GM23338 (cell line): ENCODE results near the gene PACS1. TPM values are rescaled to one million over a fixed set of nuclear protein-coding genes. Genes with fewer than 3 reads are reported as not detected.
A peak's percentile ranks its signal among the peaks of the same experiment; 100 is the strongest.

Experiments used
- ATAC-seq: fragments of 200-7000 bp; cut with Tn5 transposase; 3 replicates; pipeline ENCODE4 v1.9.1; 2020
- DNase-seq: peaks from one replicate; pipeline ENCODE4 v3.0.0-alpha.2; 2015; ENCODE audit warnings: low spot score
- H2AFZ ChIP-seq: fragments of 200-600 bp; sonication (generic); 2 replicates; pipeline ENCODE4 v1.8.0; 2016; ENCODE audit warnings: antibody characterized with exemption, mild to moderate bottlenecking, moderate library complexity
- H3F3A ChIP-seq: fragments of 200-600 bp; sonication (generic); replicated peaks from 2 replicates; pipeline ENCODE4 v1.8.0; 2017; ENCODE audit warnings: antibody characterized with exemption, mixed run types, low read depth
- H3K27ac ChIP-seq: fragments of 200-600 bp; sonication (generic); 2 replicates; pipeline ENCODE4 v1.6.1; 2016; ENCODE audit warnings: low read depth
- H3K27me3 ChIP-seq: fragments of 200-600 bp; sonication (generic); 2 replicates; pipeline ENCODE4 v1.8.0; 2016; ENCODE audit warnings: mild to moderate bottlenecking, mixed run types, moderate library complexity; ENCODE audit not compliant: insufficient read depth
- H3K36me3 ChIP-seq: fragments of 200-600 bp; sonication (generic); 2 replicates; pipeline ENCODE4 v1.8.0; 2016; ENCODE audit warnings: mild to moderate bottlenecking; ENCODE audit not compliant: insufficient read depth
- H3K4me1 ChIP-seq: fragments of 200-600 bp; sonication (generic); 2 replicates; pipeline ENCODE4 v1.8.0; 2016; ENCODE audit warnings: mild to moderate bottlenecking, moderate library complexity; ENCODE audit not compliant: insufficient read depth
- H3K4me2 ChIP-seq: fragments of 200-600 bp; sonication (generic); 2 replicates; pipeline ENCODE4 v1.7.1; 2017; ENCODE audit warnings: mixed run types
- H3K4me3 ChIP-seq: fragments of 200-600 bp; sonication (generic); 2 replicates; pipeline ENCODE4 v1.6.1; 2016; ENCODE audit warnings: mixed run types
- H3K79me2 ChIP-seq: fragments of 200-600 bp; sonication (generic); replicated peaks from 2 replicates; pipeline ENCODE4 v1.8.0; 2017; ENCODE audit warnings: mild to moderate bottlenecking; ENCODE audit not compliant: insufficient read depth
- H3K9me2 ChIP-seq: fragments of 200-600 bp; sonication (generic); 2 replicates; pipeline ENCODE4 v1.8.0; 2017; ENCODE audit not compliant: insufficient read depth
- H4K20me1 ChIP-seq: fragments of 200-600 bp; sonication (generic); replicated peaks from 2 replicates; pipeline ENCODE4 v1.8.0; 2017; ENCODE audit warnings: mild to moderate bottlenecking; ENCODE audit not compliant: insufficient read depth
- H3K27ac Mint-ChIP-seq: 2 replicates; pipeline ENCODE4 v1.8.0; 2020; ENCODE audit warnings: inconsistent platforms, mild to moderate bottlenecking, moderate library complexity, mixed read lengths
- H3K27me3 Mint-ChIP-seq: 3 replicates; pipeline ENCODE4 v1.8.0; 2022; ENCODE audit warnings: low read depth, mild to moderate bottlenecking, moderate library complexity, mixed read lengths, inconsistent platforms; ENCODE audit not compliant: insufficient read depth, poor library complexity
- H3K36me3 Mint-ChIP-seq: 3 replicates; pipeline ENCODE4 v1.8.0; 2021; ENCODE audit warnings: low read depth, mild to moderate bottlenecking, inconsistent platforms, moderate library complexity, mixed read lengths
- H3K4me1 Mint-ChIP-seq: 3 replicates; pipeline ENCODE4 v1.8.0; 2020; ENCODE audit warnings: mild to moderate bottlenecking, inconsistent platforms, mixed read lengths
- H3K4me3 Mint-ChIP-seq: 3 replicates; pipeline ENCODE4 v1.8.0; 2021; ENCODE audit warnings: moderate library complexity, mild to moderate bottlenecking, inconsistent platforms, mixed read lengths
- H3K9me3 Mint-ChIP-seq: 3 replicates; pipeline ENCODE4 v1.8.0; 2020; ENCODE audit warnings: moderate library complexity, mild to moderate bottlenecking, inconsistent platforms, mixed read lengths
- CTCF ChIP-seq, 2 experiments: fragments of 200-600 bp in 1 of 2; sonication (generic) in 1 of 2; conservative IDR thresholded peaks; 2 replicates each; pipeline versions ENCODE4 v1.5.1 to v1.6.1; 2016 to 2017; ENCODE audit warnings: antibody characterized with exemption in 2 of 2, low read depth in 2 of 2, mild to moderate bottlenecking in 2 of 2, moderate library complexity in 1 of 2
- EZH2 ChIP-seq: fragments of 200-600 bp; sonication (generic); IDR thresholded peaks from one replicate; pipeline ENCODE4 v1.8.0; 2017; ENCODE audit warnings: antibody characterized with exemption, mild to moderate bottlenecking, low read depth; ENCODE audit not compliant: unreplicated experiment
- EZH2phosphoT487 ChIP-seq: fragments of 200-600 bp; sonication (generic); IDR thresholded peaks from one replicate; pipeline ENCODE4 v1.8.1; 2018; ENCODE audit warnings: antibody characterized with exemption; ENCODE audit not compliant: unreplicated experiment
- JUNB ChIP-seq: IDR thresholded peaks from one replicate; pipeline ENCODE4 v1.6.1; 2016; ENCODE audit warnings: antibody characterized with exemption; ENCODE audit not compliant: unreplicated experiment
- NANOG ChIP-seq: IDR thresholded peaks from 2 replicates; pipeline ENCODE4 v1.6.1; 2016; ENCODE audit warnings: antibody characterized with exemption, borderline replicate concordance
- POLR2AphosphoS5 ChIP-seq: IDR thresholded peaks from 2 replicates; pipeline ENCODE4 v1.6.1; 2016; ENCODE audit warnings: antibody characterized with exemption, low read depth
- ZNF331 ChIP-seq: fragments of 250-450 bp; sonication (Bioruptor Pico); IDR thresholded peaks from 2 replicates; pipeline ENCODE4 v1.5.0; 2020; ENCODE audit warnings: low read depth, mild to moderate bottlenecking, moderate library complexity
- polyA plus RNA-seq: library from polyadenylated mRNA; unstranded; fragments of >200 nt; fragmentation: Nextera tagmentation; extraction: Ambion mirVana; gene quantifications from 2 replicates; pipeline ENCODE4 v1.2.1, GENCODE V29; 2016
- total RNA-seq: library from RNA; depleted of rRNA; stranded (reverse); fragments of >200 nt; shearing (Covaris generic); gene quantifications from 2 replicates; pipeline ENCODE4 v1.2.3, GENCODE V29; 2014
- TF ChIP-seq, protein P1 (sequence below): IDR thresholded peaks from one replicate; pipeline ENCODE4 v1.6.1; 2018; ENCODE audit warnings: antibody characterized with exemption; ENCODE audit not compliant: unreplicated experiment
- TF ChIP-seq, protein P2 (sequence below): fragments of 250-450 bp; sonication (Bioruptor Pico); IDR thresholded peaks from 2 replicates; pipeline ENCODE4 v1.5.0; 2020; ENCODE audit warnings: mild to moderate bottlenecking, moderate library complexity
- TF ChIP-seq, protein P3 (sequence below): IDR thresholded peaks from 2 replicates; pipeline ENCODE4 v1.6.1; 2016; ENCODE audit warnings: antibody characterized with exemption

The PACS1 gene
- total and polyA plus RNA-seq, 2 experiments from 2014 or later: 8.0 to 37.5 TPM

- ATAC-seq: no peak
Observed at GRCh38 chr11:66243782-66244535, 173.9 kb downstream of the PACS1 start.

More at GRCh38 chr11:66243782-66244535, 173.9 kb downstream of the PACS1 start:
- Mint-ChIP-seq H3K4me1 (peaks cover 2% of the 10 kb centered on the region; the same call in 1 of the 3 replicates), H3K27me3 (peaks cover 10% of the 10 kb centered on the region), H3K9me3 (no peaks in the 10 kb centered on the region; the same call in 2 of the 3 replicates), H3K4me3 (no peak overlapping the region), H3K36me3 (no peaks in the 10 kb centered on the region; the same call in 2 of the 3 replicates), H3K27ac (peak overlapping the region; percentile 78)
- no peak for DNase-seq
- no peak overlapping the region for H3K27ac ChIP-seq
- H3K27me3 ChIP-seq: no peaks in the 10 kb centered on the region
- no peaks in the 10 kb centered on the region for H3K9me2 ChIP-seq
- no peaks in the 10 kb centered on the region for H3K36me3 ChIP-seq
- 0 out of 2 replicates have a peak, but pooled peaks cover 4% of the 10 kb centered on the region for H3F3A ChIP-seq
- H3K4me2 ChIP-seq: no peak overlapping the region
- H3K4me3 ChIP-seq: no peak overlapping the region
- H4K20me1 ChIP-seq: no peaks in the 10 kb centered on the region
- no peaks in the 10 kb centered on the region for H3K4me1 ChIP-seq
- no peak overlapping the region for H2AFZ ChIP-seq
- TF ChIP-seq, protein P1, sequence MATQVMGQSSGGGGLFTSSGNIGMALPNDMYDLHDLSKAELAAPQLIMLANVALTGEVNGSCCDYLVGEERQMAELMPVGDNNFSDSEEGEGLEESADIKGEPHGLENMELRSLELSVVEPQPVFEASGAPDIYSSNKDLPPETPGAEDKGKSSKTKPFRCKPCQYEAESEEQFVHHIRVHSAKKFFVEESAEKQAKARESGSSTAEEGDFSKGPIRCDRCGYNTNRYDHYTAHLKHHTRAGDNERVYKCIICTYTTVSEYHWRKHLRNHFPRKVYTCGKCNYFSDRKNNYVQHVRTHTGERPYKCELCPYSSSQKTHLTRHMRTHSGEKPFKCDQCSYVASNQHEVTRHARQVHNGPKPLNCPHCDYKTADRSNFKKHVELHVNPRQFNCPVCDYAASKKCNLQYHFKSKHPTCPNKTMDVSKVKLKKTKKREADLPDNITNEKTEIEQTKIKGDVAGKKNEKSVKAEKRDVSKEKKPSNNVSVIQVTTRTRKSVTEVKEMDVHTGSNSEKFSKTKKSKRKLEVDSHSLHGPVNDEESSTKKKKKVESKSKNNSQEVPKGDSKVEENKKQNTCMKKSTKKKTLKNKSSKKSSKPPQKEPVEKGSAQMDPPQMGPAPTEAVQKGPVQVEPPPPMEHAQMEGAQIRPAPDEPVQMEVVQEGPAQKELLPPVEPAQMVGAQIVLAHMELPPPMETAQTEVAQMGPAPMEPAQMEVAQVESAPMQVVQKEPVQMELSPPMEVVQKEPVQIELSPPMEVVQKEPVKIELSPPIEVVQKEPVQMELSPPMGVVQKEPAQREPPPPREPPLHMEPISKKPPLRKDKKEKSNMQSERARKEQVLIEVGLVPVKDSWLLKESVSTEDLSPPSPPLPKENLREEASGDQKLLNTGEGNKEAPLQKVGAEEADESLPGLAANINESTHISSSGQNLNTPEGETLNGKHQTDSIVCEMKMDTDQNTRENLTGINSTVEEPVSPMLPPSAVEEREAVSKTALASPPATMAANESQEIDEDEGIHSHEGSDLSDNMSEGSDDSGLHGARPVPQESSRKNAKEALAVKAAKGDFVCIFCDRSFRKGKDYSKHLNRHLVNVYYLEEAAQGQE: no peak
- TF ChIP-seq POLR2AphosphoS5 (no peak), EZH2 (no peak), ZNF331 (no peak), JUNB (no peak), NANOG (no peak), EZH2phosphoT487 (no peak), CTCF (conservative IDR thresholded peaks at IDR 0.05; ENCODE audit: low read depth in 2 of 2) (no peak)
- TF ChIP-seq, protein P2, sequence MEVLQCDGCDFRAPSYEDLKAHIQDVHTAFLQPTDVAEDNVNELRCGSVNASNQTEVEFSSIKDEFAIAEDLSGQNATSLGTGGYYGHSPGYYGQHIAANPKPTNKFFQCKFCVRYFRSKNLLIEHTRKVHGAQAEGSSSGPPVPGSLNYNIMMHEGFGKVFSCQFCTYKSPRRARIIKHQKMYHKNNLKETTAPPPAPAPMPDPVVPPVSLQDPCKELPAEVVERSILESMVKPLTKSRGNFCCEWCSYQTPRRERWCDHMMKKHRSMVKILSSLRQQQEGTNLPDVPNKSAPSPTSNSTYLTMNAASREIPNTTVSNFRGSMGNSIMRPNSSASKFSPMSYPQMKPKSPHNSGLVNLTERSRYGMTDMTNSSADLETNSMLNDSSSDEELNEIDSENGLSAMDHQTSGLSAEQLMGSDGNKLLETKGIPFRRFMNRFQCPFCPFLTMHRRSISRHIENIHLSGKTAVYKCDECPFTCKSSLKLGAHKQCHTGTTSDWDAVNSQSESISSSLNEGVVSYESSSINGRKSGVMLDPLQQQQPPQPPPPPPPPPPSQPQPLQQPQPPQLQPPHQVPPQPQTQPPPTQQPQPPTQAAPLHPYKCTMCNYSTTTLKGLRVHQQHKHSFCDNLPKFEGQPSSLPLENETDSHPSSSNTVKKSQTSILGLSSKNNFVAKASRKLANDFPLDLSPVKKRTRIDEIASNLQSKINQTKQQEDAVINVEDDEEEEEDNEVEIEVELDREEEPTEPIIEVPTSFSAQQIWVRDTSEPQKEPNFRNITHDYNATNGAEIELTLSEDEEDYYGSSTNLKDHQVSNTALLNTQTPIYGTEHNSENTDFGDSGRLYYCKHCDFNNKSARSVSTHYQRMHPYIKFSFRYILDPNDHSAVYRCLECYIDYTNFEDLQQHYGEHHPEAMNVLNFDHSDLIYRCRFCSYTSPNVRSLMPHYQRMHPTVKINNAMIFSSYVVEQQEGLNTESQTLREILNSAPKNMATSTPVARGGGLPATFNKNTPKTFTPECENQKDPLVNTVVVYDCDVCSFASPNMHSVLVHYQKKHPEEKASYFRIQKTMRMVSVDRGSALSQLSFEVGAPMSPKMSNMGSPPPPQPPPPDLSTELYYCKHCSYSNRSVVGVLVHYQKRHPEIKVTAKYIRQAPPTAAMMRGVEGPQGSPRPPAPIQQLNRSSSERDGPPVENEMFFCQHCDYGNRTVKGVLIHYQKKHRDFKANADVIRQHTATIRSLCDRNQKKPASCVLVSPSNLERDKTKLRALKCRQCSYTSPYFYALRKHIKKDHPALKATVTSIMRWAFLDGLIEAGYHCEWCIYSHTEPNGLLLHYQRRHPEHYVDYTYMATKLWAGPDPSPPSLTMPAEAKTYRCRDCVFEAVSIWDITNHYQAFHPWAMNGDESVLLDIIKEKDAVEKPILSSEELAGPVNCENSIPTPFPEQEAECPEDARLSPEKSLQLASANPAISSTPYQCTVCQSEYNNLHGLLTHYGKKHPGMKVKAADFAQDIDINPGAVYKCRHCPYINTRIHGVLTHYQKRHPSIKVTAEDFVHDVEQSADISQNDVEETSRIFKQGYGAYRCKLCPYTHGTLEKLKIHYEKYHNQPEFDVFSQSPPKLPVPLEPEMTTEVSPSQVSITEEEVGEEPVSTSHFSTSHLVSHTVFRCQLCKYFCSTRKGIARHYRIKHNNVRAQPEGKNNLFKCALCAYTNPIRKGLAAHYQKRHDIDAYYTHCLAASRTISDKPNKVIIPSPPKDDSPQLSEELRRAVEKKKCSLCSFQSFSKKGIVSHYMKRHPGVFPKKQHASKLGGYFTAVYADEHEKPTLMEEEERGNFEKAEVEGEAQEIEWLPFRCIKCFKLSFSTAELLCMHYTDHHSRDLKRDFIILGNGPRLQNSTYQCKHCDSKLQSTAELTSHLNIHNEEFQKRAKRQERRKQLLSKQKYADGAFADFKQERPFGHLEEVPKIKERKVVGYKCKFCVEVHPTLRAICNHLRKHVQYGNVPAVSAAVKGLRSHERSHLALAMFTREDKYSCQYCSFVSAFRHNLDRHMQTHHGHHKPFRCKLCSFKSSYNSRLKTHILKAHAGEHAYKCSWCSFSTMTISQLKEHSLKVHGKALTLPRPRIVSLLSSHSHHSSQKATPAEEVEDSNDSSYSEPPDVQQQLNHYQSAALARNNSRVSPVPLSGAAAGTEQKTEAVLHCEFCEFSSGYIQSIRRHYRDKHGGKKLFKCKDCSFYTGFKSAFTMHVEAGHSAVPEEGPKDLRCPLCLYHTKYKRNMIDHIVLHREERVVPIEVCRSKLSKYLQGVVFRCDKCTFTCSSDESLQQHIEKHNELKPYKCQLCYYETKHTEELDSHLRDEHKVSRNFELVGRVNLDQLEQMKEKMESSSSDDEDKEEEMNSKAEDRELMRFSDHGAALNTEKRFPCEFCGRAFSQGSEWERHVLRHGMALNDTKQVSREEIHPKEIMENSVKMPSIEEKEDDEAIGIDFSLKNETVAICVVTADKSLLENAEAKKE (CRISPR knock-in tag): no peak
- TF ChIP-seq, protein P3, sequence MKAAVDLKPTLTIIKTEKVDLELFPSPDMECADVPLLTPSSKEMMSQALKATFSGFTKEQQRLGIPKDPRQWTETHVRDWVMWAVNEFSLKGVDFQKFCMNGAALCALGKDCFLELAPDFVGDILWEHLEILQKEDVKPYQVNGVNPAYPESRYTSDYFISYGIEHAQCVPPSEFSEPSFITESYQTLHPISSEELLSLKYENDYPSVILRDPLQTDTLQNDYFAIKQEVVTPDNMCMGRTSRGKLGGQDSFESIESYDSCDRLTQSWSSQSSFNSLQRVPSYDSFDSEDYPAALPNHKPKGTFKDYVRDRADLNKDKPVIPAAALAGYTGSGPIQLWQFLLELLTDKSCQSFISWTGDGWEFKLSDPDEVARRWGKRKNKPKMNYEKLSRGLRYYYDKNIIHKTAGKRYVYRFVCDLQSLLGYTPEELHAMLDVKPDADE: no peak
- H3K79me2 ChIP-seq: no peaks in the 10 kb centered on the region
